Aorta (tissue), 5 donors: ENCODE results near the gene ABLIM2. TPM values are rescaled to one million over a fixed set of nuclear protein-coding genes. Genes with fewer than 3 reads are reported as not detected.

ENCODE experiments used
- ATAC-seq: fragments of 200-7000 bp; cut with Tn5 transposase; one replicate; pipeline ENCODE4 v1.9.1; 2022; ENCODE audit warnings: moderate library complexity; ENCODE audit not compliant: low FRiP score
- DNase-seq, 2 donors: peaks; one replicate each; pipeline ENCODE4 v3.0.0-alpha.2; 2020
- H3K27ac ChIP-seq, 2 donors: one replicate each; pipeline ENCODE4 v1.5.1; 2013; ENCODE audit warnings: low read length in 2 of 2, mild to moderate bottlenecking in 2 of 2, moderate library complexity in 2 of 2, control low read depth in 1 of 2, inconsistent platforms in 1 of 2, low read depth in 1 of 2
- H3K27me3 ChIP-seq, 2 donors: one replicate each; pipeline ENCODE4 v1.6.1; 2013; ENCODE audit warnings: control low read depth in 1 of 2, low read length in 1 of 2, mild to moderate bottlenecking in 1 of 2, moderate library complexity in 1 of 2; ENCODE audit not compliant: insufficient read depth in 2 of 2, control insufficient read depth in 1 of 2
- H3K36me3 ChIP-seq, 2 donors: one replicate each; pipeline ENCODE4 v1.6.1; 2013; ENCODE audit warnings: control low read depth in 1 of 2, low read length in 1 of 2, mild to moderate bottlenecking in 1 of 2; ENCODE audit not compliant: insufficient read depth in 2 of 2, control insufficient read depth in 1 of 2
- H3K4me1 ChIP-seq, 2 donors: one replicate each; pipeline ENCODE4 v1.6.1; 2013; ENCODE audit warnings: low read length in 2 of 2, control low read depth in 1 of 2, mild to moderate bottlenecking in 1 of 2, moderate library complexity in 1 of 2; ENCODE audit not compliant: insufficient read depth in 2 of 2, control insufficient read depth in 1 of 2
- H3K4me3 ChIP-seq, 2 donors: one replicate each; pipeline ENCODE4 v1.5.1; 2013; ENCODE audit warnings: low read length in 2 of 2, control low read depth in 1 of 2, mild to moderate bottlenecking in 1 of 2
- H3K9me3 ChIP-seq: one replicate; pipeline ENCODE4 v1.6.1; 2013; ENCODE audit warnings: mild to moderate bottlenecking, low read length; ENCODE audit not compliant: control insufficient read depth
- WGBS, 2 donors: extraction: QIAGEN DNeasy Blood & Tissue Kit; methylation state at CpG; one replicate each; pipeline ENCODE4 v1.1.7; 2013; 5-methylcytosine and 5-hydroxymethylcytosine counted together
- intact Hi-C, 2 donors: fragments of 100-400 bp; cut with DNase I; formaldehyde crosslinking; loops; one replicate each; pipeline versions ENCODE4 v1.14.2 to v1.15.0; 2022
- polyA plus RNA-seq, 2 donors: library from polyadenylated mRNA; stranded (reverse); fragments of 200-250 nt; gene quantifications; one replicate each; pipeline ENCODE4 v1.2.3, GENCODE V29; 2013
- total RNA-seq, 2 donors: library from RNA; stranded (reverse); fragmentation: NEBNext Ultra II Directional; extraction: Animal tissue kit (Norgen Biotek cat#: 25700); gene quantifications; one replicate each; pipeline ENCODE4 v1.2.1, GENCODE V29; 2021
- donor health status: healthy with polysubstance abuse.
- donor health status: Bipolar disorder and iron deficiency.
- donor health status: DM: no; HTN: no; CAD: no.
- donor health status: DM: no; HTN: no; CAD: no.
- donor health status: DM: yes; HTN: yes; CAD: no.

Gene ABLIM2
- total and polyA plus RNA-seq, 4 donors, result 5.3 to 20.2 (median 11.1) TPM

- Histone ChIP-seq H3K27ac (no peak overlapping the region), H3K4me3 (no peak overlapping the region), H3K27me3 (no peaks in the 10 kb centered on the region), H3K9me3 (no peaks in the 10 kb centered on the region), H3K36me3 (no peaks in the 10 kb centered on the region), H3K4me1 (no peaks in the 10 kb centered on the region)
- ATAC-seq (no peak), DNase-seq (no peak)
- intact Hi-C loops, result no loop called here
- 86 to 89% methylated on average over 19 of the region's 19 CpGs for WGBS, 2 donors
Observed at GRCh38 chr4:8128100-8128856, 30.3 kb downstream of the ABLIM2 start.

DNA sequence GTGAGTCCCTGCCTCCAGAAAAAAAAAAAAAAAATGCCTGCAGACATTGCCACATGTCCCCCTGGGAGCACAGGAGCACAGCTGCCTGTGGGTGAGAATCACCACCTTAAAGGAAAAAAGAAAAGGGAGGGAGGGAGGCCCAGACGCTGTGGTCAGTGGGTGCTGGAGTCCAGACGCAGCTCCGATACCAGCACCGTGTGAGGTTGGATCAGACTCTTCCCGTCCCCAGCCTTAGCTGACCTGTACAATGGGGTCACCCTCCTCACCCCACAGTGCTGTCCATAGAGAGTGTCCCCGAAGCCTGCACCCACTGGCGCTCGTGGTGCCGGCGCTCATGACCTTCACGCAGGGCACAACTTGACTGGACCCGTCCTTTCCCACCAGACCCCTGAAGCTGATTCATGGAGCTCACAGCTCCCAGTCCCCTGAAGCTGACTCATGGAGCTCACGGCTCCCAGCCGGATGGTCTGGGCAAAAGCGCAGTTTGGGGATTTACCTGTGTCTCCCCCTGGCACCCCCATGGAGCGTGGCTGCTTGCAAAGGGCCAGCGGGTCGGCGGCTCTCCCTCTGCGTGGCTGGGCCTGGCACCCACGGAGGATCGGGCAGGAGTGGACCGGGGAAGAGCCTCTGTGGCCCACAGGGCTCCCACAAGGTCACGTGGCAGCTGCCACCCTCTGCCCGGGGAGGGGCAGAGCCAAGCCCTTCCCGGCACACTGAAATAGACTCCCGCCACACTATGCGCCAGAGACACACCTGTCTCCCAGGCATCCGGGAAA lies 31.4 kb downstream of the ABLIM2 start:
- Histone ChIP-seq H3K27me3 (no peaks in the 10 kb centered on the region), H3K4me3 (no peak overlapping the region), H3K4me1 (no peaks in the 10 kb centered on the region), H3K36me3 (no peaks in the 10 kb centered on the region), H3K9me3 (no peaks in the 10 kb centered on the region), H3K27ac (no peak overlapping the region)
- WGBS, 2 donors, result 90 to 93% methylated on average over 29 of the region's 29 CpGs
- DNase-seq (no peak), ATAC-seq (no peak)
- intact Hi-C loops, result no loop called here

- no peak overlapping the region for H3K4me3 ChIP-seq
- no peaks in the 10 kb centered on the region for H3K9me3 ChIP-seq
- no peaks in the 10 kb centered on the region for H3K27me3 ChIP-seq
- intact Hi-C loops, result no loop called here
- H3K4me1 ChIP-seq, result no peaks in the 10 kb centered on the region
- H3K27ac ChIP-seq, result no peak overlapping the region
- 96 to 98% methylated on average over 13 of the region's 13 CpGs for WGBS, 2 donors
- ATAC-seq, result no peak
- DNase-seq, result no peak
- H3K36me3 ChIP-seq, result no peaks in the 10 kb centered on the region
Observed at GRCh38 chr4:8126523-8126922, 32.1 kb downstream of the ABLIM2 start.

- no peaks in the 10 kb centered on the region for H3K9me3 ChIP-seq
- H3K27ac ChIP-seq, result no peak overlapping the region
- 92 to 97% methylated on average over 20 of the region's 20 CpGs for WGBS, 2 donors
- intact Hi-C loops, result no loop called here
- H3K4me3 ChIP-seq, result no peak overlapping the region
- no peaks in the 10 kb centered on the region for H3K27me3 ChIP-seq
- no peak for DNase-seq
- no peak for ATAC-seq
- no peaks in the 10 kb centered on the region for H3K4me1 ChIP-seq
- H3K36me3 ChIP-seq, result no peaks in the 10 kb centered on the region
Observed at GRCh38 chr4:8125526-8126056, 33.0 kb downstream of the ABLIM2 start.

DNA sequence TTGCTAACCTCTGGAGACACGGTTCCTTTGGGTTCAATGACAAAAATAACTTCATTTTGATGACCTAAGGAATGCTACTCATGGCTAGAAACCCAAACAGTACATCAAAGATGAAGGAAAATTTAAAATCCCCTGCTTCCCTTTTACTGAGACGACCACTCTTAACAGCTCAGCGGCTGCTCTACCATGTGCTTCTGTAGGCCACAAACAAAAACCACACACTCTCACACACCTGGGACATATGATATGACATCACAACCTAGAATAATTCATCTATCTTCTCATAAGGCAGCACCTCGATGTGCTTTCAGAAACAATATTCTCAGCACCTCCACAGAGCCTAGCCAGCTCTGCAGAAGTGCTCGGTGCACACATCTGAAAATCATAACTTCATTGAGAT lies 34.7 kb downstream of the ABLIM2 start:
- no peak for ATAC-seq
- H3K4me1 ChIP-seq, result no peaks in the 10 kb centered on the region
- intact Hi-C loops, result no loop called here
- 73 to 74% methylated on average over 5 of the region's 5 CpGs for WGBS, 2 donors
- no peaks in the 10 kb centered on the region for H3K36me3 ChIP-seq
- no peaks in the 10 kb centered on the region for H3K9me3 ChIP-seq
- H3K27ac ChIP-seq, result no peak overlapping the region
- DNase-seq, result no peak
- no peak overlapping the region for H3K4me3 ChIP-seq
- H3K27me3 ChIP-seq, result no peaks in the 10 kb centered on the region

DNA sequence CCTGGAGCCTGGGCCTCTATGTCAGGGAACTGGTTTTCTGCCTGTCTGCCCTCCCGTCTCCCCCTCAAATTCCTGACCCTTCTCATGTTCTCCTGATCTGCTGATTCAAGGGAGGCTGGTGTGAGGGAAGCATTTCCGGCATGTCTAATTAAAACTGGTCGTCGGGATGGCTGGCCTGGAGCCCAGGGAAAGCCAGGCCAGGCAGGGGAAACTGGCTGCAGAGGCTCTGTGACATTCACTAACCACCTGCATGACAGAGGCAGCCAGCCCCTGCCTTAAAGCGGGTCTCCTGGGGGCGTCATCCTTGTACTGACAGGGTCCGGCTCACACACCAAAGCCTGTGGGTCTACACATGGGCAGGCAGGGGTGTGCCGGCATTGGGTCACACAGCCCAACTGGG lies 35.2 kb downstream of the ABLIM2 start:
- intact Hi-C loops, result no loop called here
- H3K36me3 ChIP-seq, result no peaks in the 10 kb centered on the region
- no peak overlapping the region for H3K27ac ChIP-seq
- WGBS, 2 donors, result 54 to 61% methylated on average over 8 of the region's 8 CpGs
- ATAC-seq (no peak), DNase-seq (no peak)
- H3K27me3 ChIP-seq, result no peaks in the 10 kb centered on the region
- H3K9me3 ChIP-seq, result no peaks in the 10 kb centered on the region
- H3K4me1 ChIP-seq, result no peaks in the 10 kb centered on the region
- H3K4me3 ChIP-seq, result no peak overlapping the region

GRCh38 chr4:8122746-8123145 lies 35.9 kb downstream of the ABLIM2 start:
- no peak for DNase-seq

GRCh38 chr4:8121292-8122015 lies 37.2 kb downstream of the ABLIM2 start:
- no peak overlapping the region for H3K4me3 ChIP-seq
- intact Hi-C loops, result no loop called here
- whole genome bisulfite sequencing, 2 donors, result 93 to 94% methylated on average over 16 of the region's 16 CpGs
- no peaks in the 10 kb centered on the region for H3K9me3 ChIP-seq
- H3K27ac ChIP-seq, result no peak overlapping the region
- DNase-seq (no peak), ATAC-seq (no peak)
- H3K27me3 ChIP-seq, result no peaks in the 10 kb centered on the region
- no peaks in the 10 kb centered on the region for H3K36me3 ChIP-seq
- no peaks in the 10 kb centered on the region for H3K4me1 ChIP-seq

More at GRCh38 chr4:8122746-8123145, 35.9 kb downstream of the ABLIM2 start:
- no peak for ATAC-seq
- Histone ChIP-seq H3K4me1 (no peaks in the 10 kb centered on the region), H3K36me3 (no peaks in the 10 kb centered on the region), H3K4me3 (no peak overlapping the region), H3K9me3 (no peaks in the 10 kb centered on the region), H3K27me3 (no peaks in the 10 kb centered on the region), H3K27ac (no peak overlapping the region)
- intact Hi-C loops, result no loop called here
- 93 to 96% methylated on average over 10 of the region's 10 CpGs for WGBS, 2 donors
